ENCODE results near the gene APOA4.

The APOA4 gene

GRCh38 chr11:116798368-116798767 lies 24.7 kb downstream of the APOA4 start:
- DNase-seq (ENCODE audit: low read depth): no peak

- no peak for DNase-seq (ENCODE audit: low read depth)
Measured at GRCh38 chr11:116797816-116798215, 25.3 kb downstream of the APOA4 start.

- DNase-seq (ENCODE audit: low read depth): no peak
Measured at GRCh38 chr11:116796548-116796947, 26.6 kb downstream of the APOA4 start.

- DNase-seq (ENCODE audit: low read depth): no peak
Measured at GRCh38 chr11:116794851-116795250, 28.3 kb downstream of the APOA4 start.

GRCh38 chr11:116793772-116794097 lies 29.4 kb downstream of the APOA4 start:
- no peak for DNase-seq (ENCODE audit: low read depth)

- DNase-seq (ENCODE audit: low read depth): no peak
Measured at GRCh38 chr11:116792869-116793771, 30.0 kb downstream of the APOA4 start.

GRCh38 chr11:116792144-116792868 lies 30.8 kb downstream of the APOA4 start:
- DNase-seq (ENCODE audit: low read depth): no peak

GRCh38 chr11:116791813-116792143 lies 31.3 kb downstream of the APOA4 start, which contains the start of gene APOA5:
Gene APOA5 (minus strand): TSS chr11:116791879. CDS start chr11:116791860, 19 bp downstream.
- DNase-seq (ENCODE audit: low read depth): no peak

- peak; percentile 68 for DNase-seq (ENCODE audit: low read depth)
Measured at GRCh38 chr11:116791002-116791812, 31.9 kb downstream of the APOA4 start.

- DNase-seq (ENCODE audit: low read depth): no peak
Measured at GRCh38 chr11:116790167-116791001, 32.7 kb downstream of the APOA4 start.

- DNase-seq (ENCODE audit: low read depth): no peak
Measured at GRCh38 chr11:116788975-116789374, 34.1 kb downstream of the APOA4 start.

- no peak for DNase-seq (ENCODE audit: low read depth)
Measured at GRCh38 chr11:116788534-116788933, 34.6 kb downstream of the APOA4 start.

GRCh38 chr11:116787786-116788486 lies 35.2 kb downstream of the APOA4 start, which contains the start of gene ZPR1:
Gene ZPR1 (minus strand): TSS chr11:116788023. CDS start chr11:116787990, 33 bp downstream.
- DNase-seq (ENCODE audit: low read depth): peak; percentile 79

GRCh38 chr11:116787436-116787785 lies 35.7 kb downstream of the APOA4 start:
- no peak for DNase-seq (ENCODE audit: low read depth)

- no peak for DNase-seq (ENCODE audit: low read depth)
Measured at GRCh38 chr11:116786966-116787365, 36.1 kb downstream of the APOA4 start.

GRCh38 chr11:116786326-116786725 lies 36.8 kb downstream of the APOA4 start:
- no peak for DNase-seq (ENCODE audit: low read depth)

- no peak for DNase-seq (ENCODE audit: low read depth)
Measured at GRCh38 chr11:116782728-116783127, 40.4 kb downstream of the APOA4 start.

- no peak for DNase-seq (ENCODE audit: low read depth)
Measured at GRCh38 chr11:116778556-116778955, 44.5 kb downstream of the APOA4 start.

- DNase-seq (ENCODE audit: low read depth): no peak
Measured at GRCh38 chr11:116777056-116777455, 46.0 kb downstream of the APOA4 start.

- no peak for DNase-seq (ENCODE audit: low read depth)
Measured at GRCh38 chr11:116776522-116776984, 46.6 kb downstream of the APOA4 start.

GRCh38 chr11:116775975-116776374 lies 47.1 kb downstream of the APOA4 start:
- DNase-seq (ENCODE audit: low read depth): no peak

Data from activated T-cell treated with anti-CD3 and anti-CD28 coated beads for 1 hour (primary cell).